GM19438 (cell line): ENCODE data around the gene NT5DC3.

Experiments used
- ATAC-seq: cut with Tn5 transposase; IDR thresholded peaks from one replicate; pipeline ENCODE4 v1.9.1; 2021; ENCODE audit warnings: low read depth; ENCODE audit not compliant: unreplicated experiment

The NT5DC3 gene

DNA sequence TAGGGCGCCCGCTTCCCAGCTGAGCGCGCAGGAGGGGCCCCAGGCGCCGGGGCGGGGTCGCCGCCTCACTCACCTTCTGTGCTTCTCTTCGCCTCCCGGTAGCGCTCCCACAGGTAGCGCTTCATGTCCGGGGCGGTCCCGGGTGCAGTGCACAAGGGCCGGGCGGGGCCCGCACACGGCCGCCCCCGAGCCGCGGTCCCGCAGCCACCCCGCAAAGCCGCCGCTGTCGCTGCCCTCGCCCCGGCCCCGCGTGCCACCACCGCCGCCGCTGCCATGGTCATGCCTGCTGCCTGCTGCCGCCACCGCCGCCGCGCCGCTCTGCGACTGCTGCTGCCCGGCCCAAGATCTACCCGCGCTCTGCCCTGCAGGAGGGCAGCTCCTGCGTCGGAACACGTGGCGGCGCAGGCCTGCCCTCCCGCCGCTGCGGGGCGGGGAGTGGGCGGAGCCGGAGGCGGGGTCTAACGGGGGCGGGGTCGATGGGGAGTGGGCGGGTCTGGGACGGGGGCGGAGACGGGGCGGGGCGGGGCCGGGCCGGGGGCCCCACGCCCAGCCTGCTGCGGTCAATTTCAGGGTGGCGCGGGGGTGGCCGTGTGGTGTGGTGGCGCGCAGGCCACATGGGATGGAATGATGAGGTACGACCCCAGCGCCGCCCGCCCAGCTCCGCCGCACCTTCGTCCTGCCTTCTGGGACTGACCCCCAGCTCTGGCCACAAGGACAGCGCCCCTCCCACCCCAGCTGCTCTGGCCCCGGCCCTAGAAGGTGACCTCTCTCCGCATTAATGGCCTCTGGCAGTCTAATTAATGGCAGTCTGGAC, at the start of gene NT5DC3:
NT5DC3 (minus strand) TSS at position 359 of the 814 bp plus-strand sequence; CDS start at position 281, 78 bp downstream.
- peak; percentile 85 for ATAC-seq

DNA sequence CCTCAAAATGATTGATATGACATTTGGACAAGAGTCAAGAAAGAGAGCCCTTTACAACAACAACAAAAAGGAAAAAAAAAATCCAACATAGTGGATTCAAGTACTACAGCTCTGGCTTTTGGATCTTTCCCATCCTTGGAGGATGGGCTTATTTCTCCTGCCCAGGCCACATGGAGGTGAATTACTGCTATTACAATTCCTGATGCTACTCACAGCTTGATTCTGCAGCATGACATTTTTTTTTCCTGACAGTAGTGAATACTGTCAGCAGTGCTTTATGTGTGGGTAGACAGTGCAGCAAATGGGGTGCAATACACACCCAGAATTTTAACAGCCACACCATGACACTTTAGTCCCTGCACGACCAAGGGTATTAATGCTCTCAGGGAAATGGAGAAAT, 46.7 kb upstream of the NT5DC3 start:
- no peak for ATAC-seq

DNA sequence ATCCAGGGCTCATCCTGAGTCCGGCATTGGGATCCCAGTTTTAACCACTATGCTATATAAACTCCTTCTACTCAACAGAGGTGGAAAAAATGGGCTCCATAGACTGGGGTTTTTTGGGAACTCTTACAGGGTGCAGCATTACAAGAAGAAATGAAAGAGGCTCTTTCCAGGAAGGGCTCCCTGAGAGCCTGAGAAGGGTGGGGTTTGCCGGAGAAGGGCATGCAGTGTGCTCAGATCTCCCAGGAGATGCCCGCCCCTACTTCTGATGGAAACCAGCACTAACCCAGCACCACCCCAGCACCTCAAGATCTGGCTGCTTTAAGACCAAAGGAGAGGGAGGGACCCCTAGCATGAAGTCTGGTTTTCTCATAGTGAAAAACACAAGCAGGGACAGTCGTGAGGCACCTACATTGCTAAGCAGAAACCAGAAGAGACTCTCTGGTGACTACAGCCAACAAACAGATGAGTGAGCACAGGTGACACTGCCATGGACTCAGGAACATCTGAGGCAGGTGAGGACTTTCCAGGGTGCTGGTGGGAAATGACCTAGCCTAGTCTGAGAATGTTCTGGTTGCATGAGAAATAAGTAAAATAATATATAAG, 45.3 kb upstream of the NT5DC3 start:
- no peak for ATAC-seq

DNA sequence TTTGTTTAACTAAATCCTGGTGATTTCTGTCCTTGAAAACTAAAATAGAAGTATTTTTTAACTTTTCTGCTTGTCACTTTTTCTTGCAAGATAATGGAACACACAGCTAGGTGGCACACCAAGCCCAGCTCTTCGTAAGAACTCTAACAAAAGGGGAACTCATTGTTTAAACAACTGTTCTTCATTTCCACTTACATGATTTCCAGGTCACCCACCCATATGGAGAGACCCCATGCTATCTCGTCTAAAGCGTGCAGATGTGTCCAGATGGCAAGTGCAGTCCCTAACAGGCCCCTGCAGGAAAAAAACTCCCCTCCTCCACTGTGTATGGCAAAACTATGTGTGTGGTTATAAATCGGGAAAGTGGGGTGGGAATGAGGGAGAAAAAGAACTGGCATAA, 43.3 kb upstream of the NT5DC3 start:
- no peak for ATAC-seq

DNA sequence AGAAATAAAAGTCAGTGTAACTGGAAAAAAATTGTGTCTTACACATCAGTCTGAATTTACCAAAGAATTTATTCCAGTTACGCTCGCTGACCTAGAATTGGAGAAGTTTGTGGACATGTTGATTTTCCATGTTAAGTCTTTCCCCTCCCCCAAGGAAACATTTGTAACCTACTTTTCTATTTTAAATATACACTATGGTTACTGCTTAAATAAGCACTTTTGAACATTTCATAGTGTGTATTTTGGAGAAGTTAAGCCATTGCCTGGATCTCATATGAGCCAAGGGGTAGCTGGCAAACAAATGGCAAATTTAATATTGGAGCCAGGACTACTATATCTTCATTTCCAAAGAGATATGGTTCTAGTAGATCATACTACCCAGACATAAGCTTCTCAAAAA, 42.9 kb upstream of the NT5DC3 start:
- no peak for ATAC-seq

DNA sequence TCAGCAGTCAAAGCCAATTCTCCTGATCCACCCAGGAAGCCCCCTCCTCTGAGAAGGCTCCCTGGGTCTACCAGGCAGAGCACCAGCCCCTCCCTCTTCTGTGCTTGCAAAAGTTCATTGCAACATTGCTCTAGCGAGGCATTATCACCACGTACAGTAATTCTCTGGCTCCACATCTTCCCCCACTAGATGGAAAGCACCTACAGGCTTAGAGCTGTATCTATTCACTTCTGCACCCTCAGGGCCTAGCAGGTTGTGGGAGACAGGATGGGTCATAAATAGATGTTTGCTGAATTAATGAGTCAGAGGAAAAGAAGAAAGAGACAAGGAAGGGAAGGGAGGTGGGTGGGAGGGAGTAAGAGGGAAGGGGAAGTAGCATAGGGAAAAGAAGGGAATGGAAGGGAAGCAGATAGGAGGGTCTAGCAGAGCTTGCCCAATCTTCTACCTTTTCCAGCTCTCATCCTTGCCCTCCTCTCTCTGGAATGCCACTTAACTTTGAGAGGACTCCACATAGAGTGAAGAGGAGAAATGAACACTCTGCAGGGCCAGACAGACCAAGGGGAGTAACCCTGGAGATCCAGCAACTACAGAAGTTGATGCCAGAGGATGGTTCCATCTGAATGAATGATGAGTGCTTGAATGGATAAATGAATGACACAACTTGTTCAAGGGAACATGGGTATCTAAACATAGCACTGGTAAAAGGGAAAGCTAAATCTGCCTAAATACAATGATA, 42.0 kb upstream of the NT5DC3 start:
- ATAC-seq: no peak

DNA sequence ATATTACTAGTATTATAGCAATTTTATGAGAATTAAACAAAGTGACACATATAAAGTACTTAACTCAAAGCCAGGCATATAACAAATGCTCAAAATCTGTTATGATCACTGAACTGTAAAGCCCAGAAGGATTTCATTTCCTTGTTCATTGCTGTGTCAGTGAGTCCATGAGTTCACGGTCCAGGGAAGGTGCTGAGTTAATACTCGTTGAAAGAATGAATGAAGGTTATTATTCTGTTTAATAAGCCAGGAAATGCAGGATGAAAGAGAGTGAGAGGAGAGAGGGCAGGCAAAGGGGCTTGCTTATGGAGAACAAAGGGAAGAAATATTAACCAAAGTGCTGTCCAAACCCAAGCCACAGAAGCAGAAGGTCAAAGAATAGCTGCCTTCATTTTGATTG, 40.2 kb upstream of the NT5DC3 start:
- ATAC-seq: no peak

DNA sequence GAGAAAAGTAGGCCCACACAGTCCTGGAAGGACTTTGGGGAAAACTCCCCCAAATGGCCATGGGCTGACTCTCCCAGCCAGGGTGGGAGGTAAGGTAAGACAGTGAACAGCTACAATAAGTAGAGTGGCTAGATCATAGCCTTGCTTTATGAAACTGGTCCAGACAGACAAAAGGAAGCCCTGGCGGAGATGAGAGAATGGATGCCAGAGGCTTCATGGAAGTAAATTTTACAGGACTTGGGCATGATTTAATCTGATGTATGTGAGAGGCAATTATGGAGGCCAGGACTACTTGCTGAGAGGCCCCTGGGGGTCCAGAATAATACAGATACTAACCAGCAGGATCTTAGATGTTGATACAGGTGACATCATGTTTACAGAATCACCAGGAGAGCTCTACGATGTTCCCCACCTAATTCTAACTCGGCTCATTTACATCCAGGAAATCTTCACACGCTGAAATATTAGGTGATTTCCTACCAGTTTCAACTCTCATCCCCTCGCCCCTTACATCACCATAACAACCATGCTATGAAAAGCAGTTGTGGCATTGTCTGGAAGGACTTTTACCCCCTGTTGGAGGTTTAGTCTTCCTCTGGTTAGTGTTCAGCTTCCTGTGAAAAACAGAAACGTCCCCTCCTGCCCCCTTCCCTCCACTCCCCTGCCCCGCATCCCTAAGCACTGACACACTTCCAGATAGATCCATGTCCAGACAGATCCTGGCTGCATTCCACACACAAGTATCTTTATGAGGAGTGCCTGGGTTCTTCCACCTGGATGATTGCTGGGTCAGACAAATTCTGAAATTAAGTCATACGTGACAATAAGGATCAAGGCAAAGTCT, 39.5 kb upstream of the NT5DC3 start:
- no peak for ATAC-seq

DNA sequence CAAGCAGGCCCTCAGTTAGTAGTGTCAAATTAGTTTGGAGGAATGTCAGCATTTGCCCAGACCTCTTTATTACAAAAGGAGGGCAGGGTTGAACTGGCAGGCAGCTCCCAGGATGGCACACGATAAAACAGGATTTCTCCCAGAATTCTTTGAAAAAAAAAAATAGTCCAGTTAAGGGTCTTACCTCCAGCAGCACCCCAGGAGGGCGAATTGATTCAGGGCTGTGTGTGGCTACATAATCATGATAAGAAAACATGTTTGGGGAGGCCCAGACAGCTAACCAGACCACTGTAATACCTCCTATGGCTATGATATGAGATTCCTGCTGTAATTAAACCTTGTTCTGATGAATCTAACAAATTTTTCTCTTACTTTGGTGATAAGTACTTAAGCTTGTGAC, 38.8 kb upstream of the NT5DC3 start:
- no peak for ATAC-seq

DNA sequence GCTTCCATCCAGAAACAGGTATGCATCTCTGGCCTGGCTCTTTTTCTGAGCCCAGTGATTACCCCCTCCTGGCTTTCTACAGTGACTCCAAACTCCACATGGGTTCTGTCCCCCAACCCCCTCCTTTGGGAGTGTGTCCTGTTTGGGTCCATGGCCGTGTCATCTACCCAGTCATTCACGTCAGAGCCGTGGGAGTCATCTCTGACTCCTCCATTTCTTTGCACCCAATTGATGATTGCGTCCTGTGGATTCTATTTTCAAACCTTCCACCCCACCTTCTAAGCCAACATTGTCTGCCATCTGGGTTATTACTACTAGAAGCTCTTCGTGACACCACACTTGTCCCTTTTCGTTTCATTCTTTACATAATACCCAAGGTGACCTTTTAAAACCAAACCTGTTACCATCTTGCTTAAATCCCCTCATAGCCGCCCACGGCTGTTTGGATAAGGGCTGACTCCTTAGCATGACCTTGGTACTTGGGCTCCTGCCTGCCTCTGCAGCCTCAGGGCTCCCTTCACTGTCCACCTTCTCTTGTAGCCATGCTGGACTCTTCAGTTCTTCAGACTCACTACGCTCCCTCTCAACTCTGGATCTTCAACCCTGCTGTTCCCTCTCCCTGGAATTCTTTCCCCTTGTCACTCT, 38.1 kb upstream of the NT5DC3 start:
- no peak for ATAC-seq

DNA sequence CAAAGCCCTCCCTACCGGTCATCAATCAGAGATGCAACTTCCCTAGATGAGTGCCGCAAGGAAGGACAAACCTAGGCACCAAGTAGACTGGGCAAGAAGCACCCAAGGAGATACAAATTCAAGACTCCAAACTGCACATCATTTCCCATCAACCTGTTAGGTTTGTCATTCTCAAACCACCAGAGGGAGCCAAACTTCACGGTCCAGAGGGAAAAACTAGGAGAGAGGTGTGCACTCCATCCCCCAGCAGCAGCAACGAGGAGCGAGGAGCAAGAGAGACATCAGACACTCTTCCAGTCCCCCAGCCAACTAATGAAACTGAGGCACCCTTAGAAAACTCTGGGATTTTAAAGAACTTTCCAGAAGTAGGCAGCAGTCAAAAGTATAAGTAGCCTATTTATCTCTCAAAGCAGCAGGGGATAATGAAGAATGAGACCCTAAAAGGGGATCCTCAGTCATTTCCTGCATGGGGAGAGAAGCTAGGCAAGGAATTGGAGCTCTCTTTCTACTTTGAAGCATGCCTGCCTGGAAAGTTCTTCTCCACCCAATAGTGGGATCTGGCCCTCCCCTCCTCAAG, 37.0 kb upstream of the NT5DC3 start:
- ATAC-seq: peak; percentile 61

DNA sequence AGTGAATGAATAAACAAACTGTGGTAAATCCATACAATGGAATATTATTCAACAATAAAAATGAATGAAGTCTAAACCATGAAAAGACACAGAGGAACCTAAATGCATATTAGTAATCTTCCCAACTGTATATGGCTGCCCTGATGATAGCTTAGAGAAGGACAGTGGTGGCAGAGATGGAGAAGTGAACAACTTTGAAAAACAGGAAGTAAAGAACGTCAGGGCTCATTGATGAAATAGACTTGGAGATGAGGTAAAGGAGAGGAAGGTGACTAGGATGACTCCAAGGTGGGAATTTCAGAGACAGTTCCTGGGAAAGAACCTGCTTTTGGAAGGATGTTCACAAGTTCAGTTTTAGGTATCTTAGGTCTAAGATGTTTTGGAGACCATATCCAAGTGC, 36.3 kb upstream of the NT5DC3 start:
- no peak for ATAC-seq

DNA sequence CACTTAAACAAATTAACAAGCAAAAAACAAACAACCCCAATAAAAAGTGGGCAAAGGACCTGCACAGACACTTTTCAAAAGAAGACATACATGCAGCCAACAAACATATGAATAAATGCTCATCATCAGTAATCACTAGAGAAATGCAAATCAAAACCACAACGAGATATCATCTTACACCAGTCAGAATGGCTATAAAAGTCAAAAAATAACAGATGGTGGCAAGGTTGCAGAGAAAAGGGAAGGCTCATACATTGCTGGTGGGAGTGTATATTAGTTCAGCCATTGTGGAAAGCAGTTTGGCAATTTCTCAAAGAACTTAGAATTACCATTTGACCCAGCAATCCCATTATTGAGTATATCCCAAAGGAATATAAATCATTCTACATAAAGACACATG, 34.6 kb upstream of the NT5DC3 start:
- no peak for ATAC-seq

DNA sequence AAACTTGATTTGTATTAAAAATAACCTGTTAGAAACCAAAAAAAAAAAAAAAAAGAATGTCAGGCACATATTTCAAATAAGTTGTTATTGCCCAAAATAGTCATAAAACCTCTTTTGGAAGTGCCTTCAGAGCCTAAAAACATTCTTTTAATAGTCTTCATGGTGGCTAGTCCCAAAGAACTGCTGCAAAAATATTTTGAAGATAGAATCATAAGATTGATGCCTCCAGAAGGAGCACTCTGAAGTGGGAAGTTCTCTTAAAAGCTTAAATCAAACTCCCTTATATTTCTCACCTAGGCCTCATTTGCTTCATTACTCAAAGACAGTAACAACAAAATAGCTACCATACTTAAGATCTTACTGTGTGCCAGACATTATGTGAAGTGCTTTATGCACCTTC, 27.2 kb upstream of the NT5DC3 start:
- no peak for ATAC-seq

DNA sequence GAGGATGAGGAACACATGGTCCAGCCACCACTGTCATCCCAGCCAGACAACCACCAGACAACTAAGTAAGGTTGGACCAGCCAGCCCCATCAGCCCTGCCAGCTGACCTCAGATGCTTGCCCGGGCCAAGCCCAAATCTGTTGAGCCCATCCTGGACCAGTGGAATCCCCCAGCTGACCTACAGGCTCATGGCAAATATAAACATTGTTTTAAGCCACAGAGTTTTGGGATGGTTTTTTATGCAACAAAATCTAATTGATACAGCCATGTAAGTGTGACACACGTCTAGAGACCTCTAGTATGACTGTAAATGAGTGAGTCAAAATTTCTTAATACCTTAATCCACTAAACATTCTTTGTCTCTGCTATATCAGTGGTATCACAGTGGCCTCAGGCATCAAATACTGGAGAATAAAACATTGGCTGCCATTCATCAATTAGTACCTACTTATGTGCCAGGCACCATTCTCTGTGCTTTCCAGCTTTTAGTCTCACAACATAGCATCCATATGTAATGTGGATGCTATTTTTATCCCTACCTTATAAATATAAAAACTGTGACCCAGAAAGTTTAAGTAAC, 24.2 kb upstream of the NT5DC3 start:
- no peak for ATAC-seq

DNA sequence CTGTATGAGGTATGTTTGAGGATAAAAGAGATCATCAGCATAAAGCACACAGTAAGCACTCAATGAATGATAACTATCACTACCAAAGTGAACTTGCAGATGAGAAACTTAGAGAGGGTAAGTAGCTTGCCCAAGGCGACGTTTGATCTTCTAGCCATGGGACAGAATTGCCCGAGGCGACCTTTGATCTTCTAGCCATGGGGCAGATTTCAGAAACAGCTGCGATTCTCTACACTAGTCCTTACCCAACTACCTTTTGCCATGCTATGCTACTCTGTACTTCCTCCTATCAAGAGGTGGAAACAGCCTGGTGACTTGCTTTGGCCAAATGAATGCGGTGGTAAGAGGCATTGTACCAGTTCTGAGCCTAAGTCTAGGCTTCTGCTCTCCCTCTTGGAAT, 23.7 kb upstream of the NT5DC3 start:
- ATAC-seq: no peak

DNA sequence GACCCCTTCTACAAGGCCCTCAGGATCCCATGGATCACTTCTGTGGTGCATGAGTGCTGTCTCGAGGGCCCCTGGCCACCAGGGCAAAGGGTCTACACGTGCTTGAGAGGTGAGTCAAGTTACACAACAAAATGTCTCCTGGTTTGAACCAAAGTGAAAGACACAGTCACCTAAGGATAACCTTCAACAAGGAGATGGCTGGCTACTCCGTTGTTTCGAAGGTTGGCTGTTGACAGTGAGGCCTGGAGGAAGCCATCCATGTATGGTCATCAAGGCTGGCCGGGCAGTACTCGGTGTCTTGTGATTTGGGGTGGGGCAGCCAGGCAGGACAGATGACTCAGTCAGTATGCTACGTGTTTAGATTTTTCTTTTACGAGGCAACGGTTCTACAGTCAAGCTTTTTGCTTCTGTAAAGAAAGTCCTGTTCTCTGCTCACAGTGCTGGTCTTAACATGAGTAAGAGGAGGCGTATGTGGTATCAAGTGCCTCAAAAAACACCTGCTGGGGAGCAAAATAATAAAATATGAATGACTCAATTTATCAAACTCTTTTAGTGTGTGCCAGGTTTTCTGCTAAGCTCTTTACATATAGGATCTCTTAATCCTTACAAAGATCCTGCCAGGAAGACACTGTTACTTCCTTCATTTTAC, 18.0 kb upstream of the NT5DC3 start:
- ATAC-seq: no peak

DNA sequence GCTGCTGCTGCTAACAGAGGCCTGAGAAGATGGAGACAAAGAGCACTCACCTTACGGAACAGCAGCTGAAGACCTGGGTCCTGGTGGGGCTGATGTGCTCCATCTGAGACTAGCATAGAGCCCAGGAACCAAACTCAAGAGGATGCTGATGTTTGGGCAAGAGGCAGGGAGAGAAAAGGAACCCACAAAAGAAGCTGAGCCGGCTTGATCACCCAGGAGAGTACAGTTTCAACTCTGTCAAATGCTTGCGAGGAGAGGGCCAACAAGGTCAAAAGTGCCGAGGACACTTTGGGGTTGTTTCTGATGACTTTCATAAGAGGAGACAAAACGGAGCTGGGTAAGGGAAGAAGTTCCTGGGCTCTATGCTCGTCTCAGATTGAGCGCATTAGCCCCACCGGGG, 17.3 kb upstream of the NT5DC3 start:
- ATAC-seq: no peak

DNA sequence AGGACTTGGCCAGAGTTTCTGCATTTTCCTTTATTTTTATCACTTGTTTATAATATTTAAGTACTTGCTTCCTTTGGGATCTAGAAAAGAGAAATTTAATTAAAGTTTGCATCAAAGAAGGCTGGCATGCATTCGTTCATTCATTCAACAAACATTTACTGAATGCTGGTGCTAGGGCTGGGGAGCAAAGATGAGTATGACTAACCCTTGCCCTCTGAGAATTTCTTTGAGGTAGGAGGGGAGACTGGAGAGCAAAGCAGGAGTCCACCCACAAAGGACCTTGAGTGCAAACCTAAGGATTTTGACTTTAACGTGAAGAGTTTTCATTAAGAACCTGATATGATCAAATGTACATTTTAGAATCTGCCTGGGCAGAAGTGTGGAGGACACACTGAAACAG, 16.1 kb upstream of the NT5DC3 start:
- ATAC-seq: no peak
